HepG2 (cell line): ENCODE measurements around the gene HIPK2. TPM values are rescaled to one million over a fixed set of nuclear protein-coding genes. Genes with fewer than 3 reads are reported as not detected.

Experiments
- BCL6 ChIP-seq: IDR thresholded peaks from 2 replicates; pipeline ENCODE4 v1.6.1; 2016; ENCODE audit warnings: missing genetic modification reagents, missing compliant biosample characterization
- FOXM1 ChIP-seq: sonication (generic); formaldehyde crosslinking; IDR thresholded peaks from 2 replicates; pipeline ENCODE4 v1.5.0; 2020; ENCODE audit warnings: missing genetic modification reagents
- GTF2F1 ChIP-seq: fragments of 150-350 bp; IDR thresholded peaks from 2 replicates; pipeline ENCODE4 v1.6.1; 2014; ENCODE audit warnings: low read length
- ISX ChIP-seq: sonication (generic); formaldehyde crosslinking; conservative IDR thresholded peaks from 2 replicates; pipeline ENCODE4 v1.5.0; 2020; ENCODE audit warnings: missing genetic modification reagents
- JUN ChIP-seq: sonication (generic); formaldehyde crosslinking; IDR thresholded peaks from 2 replicates; pipeline ENCODE4 v1.4.0; 2020; ENCODE audit warnings: mild to moderate bottlenecking, missing genetic modification reagents
- MXD4 ChIP-seq: IDR thresholded peaks from 2 replicates; pipeline ENCODE4 v1.6.1; 2016; ENCODE audit warnings: mild to moderate bottlenecking, missing biosample characterization, missing genetic modification reagents
- NONO ChIP-seq, 2 experiments: fragments of 450-650 bp in 1 of 2; sonication (generic) in 1 of 2; formaldehyde crosslinking in 1 of 2; IDR thresholded peaks in 1 of 2; conservative IDR thresholded peaks in 1 of 2; 2 replicates each; pipeline versions ENCODE4 v1.6.1 to v1.8.0; 2017 to 2022; ENCODE audit warnings: mild to moderate bottlenecking in 1 of 2, missing genetic modification reagents in 1 of 2, moderate library complexity in 1 of 2
- PHF20 ChIP-seq: sonication (generic); formaldehyde crosslinking; IDR thresholded peaks from 2 replicates; pipeline ENCODE4 v1.5.0; 2020; ENCODE audit warnings: mild to moderate bottlenecking, missing genetic modification reagents
- POLR2A ChIP-seq, 2 experiments: IDR thresholded peaks; 2 replicates each; pipeline ENCODE4 v1.6.1; 2011; ENCODE audit warnings: low read depth in 2 of 2, low read length in 2 of 2, mild to moderate bottlenecking in 1 of 2, moderate library complexity in 1 of 2; ENCODE audit not compliant: insufficient read depth in 1 of 2
- TCF12 ChIP-seq, 2 experiments: fragments of 450-650 bp in 1 of 2; sonication (generic) in 1 of 2; formaldehyde crosslinking in 1 of 2; IDR thresholded peaks; 2 replicates each; pipeline versions ENCODE4 v1.6.1 to v1.8.0; 2017 to 2022; ENCODE audit warnings: antibody characterized with exemption in 1 of 2, mild to moderate bottlenecking in 1 of 2, missing genetic modification reagents in 1 of 2, moderate library complexity in 1 of 2
- YY1 ChIP-seq: IDR thresholded peaks from 2 replicates; pipeline ENCODE4 v1.6.1; 2011; ENCODE audit warnings: low read length, low read depth, moderate library complexity, mild to moderate bottlenecking; ENCODE audit not compliant: insufficient read depth, insufficient replicate concordance
- ZNF12 ChIP-seq: sonication (generic); formaldehyde crosslinking; IDR thresholded peaks from 2 replicates; pipeline ENCODE4 v1.5.0; 2020; ENCODE audit warnings: missing genetic modification reagents
- ZNF292 ChIP-seq: sonication (generic); formaldehyde crosslinking; IDR thresholded peaks from 2 replicates; pipeline ENCODE4 v1.8.1; 2022; ENCODE audit warnings: mild to moderate bottlenecking, low read depth, missing genetic modification reagents, borderline replicate concordance
- polyA plus RNA-seq, 8 experiments: library from polyadenylated mRNA; depleted of rRNA in 3 of 8; stranded (reverse) in 7 of 8; unstranded in 1 of 8; fragments of >200 nt; fragmentation: Illumina TruSeq in 4 of 8; extraction: Trizol in 4 of 8; gene quantifications; 2 replicates each; pipeline versions ENCODE4 v1.2.1 to v1.2.3, GENCODE V29; 2011 to 2016; ENCODE audit warnings: low read depth in 4 of 8, missing spikeins in 1 of 8, mixed read lengths in 1 of 8; ENCODE audit not compliant: insufficient read depth in 1 of 8
- total RNA-seq, 5 experiments: library from RNA; depleted of rRNA; stranded (reverse); fragments of >200 nt; fragmentation: Illumina TruSeq; extraction: Trizol; gene quantifications; 2 replicates each; pipeline ENCODE4 v1.2.3, GENCODE V29; 2016; ENCODE audit warnings: low read depth in 1 of 5
- TF ChIP-seq, protein P1 (sequence below): sonication (generic); formaldehyde crosslinking; IDR thresholded peaks from 2 replicates; pipeline ENCODE4 v1.5.0; 2020; ENCODE audit warnings: missing genetic modification reagents
- TF ChIP-seq, protein P2 (sequence below): sonication (generic); formaldehyde crosslinking; IDR thresholded peaks from 2 replicates; pipeline ENCODE4 v1.4.0; 2020; ENCODE audit warnings: missing genetic modification reagents, mild to moderate bottlenecking, borderline replicate concordance
- TF ChIP-seq, protein P3 (sequence below): IDR thresholded peaks from 2 replicates; pipeline ENCODE4 v1.6.1; 2016; ENCODE audit warnings: mild to moderate bottlenecking, missing biosample characterization, missing genetic modification reagents
- TF ChIP-seq, protein P4 (sequence below): sonication (generic); formaldehyde crosslinking; IDR thresholded peaks from 2 replicates; pipeline ENCODE4 v1.9.0; 2021; ENCODE audit warnings: missing genetic modification reagents, mild to moderate bottlenecking, borderline replicate concordance
- TF ChIP-seq, protein P5 (sequence below): sonication (generic); formaldehyde crosslinking; IDR thresholded peaks from 2 replicates; pipeline ENCODE4 v1.8.1; 2023; ENCODE audit warnings: mild to moderate bottlenecking, inconsistent platforms, moderate library complexity, missing genetic modification reagents, borderline replicate concordance

The HIPK2 gene
- total and polyA plus RNA-seq, 2 of the 13 experiments (the other 11 are each of a cell fraction or from before 2014, with no cell fraction given), result 14.4 to 20.2 TPM

DNA sequence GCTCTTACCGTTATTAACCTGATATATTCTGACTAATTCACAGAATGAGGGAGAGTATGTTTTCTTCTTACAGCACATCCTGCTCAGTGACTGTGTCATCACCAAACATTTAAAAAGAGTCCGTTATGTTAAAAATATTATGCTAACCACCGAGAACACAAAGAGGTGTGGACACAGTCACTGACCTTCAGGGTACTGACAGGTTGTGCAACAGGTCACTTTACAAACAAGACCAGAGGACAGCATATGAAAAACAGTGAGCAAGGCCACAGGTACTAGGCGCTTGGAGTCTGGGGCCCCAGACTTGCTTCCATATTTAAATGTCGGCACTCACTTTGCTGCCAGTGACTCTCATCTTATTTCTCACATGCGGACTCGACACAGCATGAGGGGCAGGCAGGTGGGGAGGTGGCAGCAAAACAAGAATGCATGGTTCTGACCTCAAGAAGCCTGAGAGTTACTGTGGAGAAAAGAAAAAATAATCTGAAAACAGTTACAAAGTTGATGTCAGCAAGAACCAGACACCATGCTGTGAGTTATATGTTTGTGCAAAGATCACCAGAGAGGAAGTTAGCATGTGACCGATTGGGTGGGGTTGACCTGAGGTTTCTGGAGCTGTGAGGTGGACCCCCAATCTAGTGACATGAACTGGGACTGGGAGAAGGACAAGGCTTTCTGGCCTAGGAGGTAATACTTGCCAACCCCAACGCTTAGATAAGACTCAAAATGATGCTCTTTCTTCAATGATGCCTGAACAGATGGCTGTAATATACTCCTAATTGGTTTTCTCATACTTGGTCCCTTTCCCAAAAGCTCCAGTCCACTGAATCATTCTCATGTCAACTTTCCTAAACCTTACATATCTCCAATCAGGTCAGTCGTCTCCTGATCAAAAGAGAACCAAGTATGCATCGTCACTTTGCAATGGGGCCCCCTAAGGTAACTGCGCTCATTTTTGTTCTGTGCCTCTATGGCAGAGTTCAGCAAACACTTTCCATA lies 102.4 kb downstream of the HIPK2 start (continued):
- TF ChIP-seq GTF2F1, result no peak
- no peak for TF ChIP-seq PHF20
- TF ChIP-seq, protein P1, sequence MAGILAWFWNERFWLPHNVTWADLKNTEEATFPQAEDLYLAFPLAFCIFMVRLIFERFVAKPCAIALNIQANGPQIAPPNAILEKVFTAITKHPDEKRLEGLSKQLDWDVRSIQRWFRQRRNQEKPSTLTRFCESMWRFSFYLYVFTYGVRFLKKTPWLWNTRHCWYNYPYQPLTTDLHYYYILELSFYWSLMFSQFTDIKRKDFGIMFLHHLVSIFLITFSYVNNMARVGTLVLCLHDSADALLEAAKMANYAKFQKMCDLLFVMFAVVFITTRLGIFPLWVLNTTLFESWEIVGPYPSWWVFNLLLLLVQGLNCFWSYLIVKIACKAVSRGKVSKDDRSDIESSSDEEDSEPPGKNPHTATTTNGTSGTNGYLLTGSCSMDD (CRISPR knock-in tag), result no peak
- TF ChIP-seq TCF12 (IDR thresholded peaks at IDR 0.05), result no peak
- no peak; the same call in 1 of the 2 replicates for TF ChIP-seq TCF12 (CRISPR knock-in tag; IDR thresholded peaks at IDR 0.05)
- peak; percentile 76 for TF ChIP-seq YY1
- peak; percentile 90; the same call in 1 of the 2 replicates for TF ChIP-seq ZNF292 (CRISPR knock-in tag)
- TF ChIP-seq, protein P2, sequence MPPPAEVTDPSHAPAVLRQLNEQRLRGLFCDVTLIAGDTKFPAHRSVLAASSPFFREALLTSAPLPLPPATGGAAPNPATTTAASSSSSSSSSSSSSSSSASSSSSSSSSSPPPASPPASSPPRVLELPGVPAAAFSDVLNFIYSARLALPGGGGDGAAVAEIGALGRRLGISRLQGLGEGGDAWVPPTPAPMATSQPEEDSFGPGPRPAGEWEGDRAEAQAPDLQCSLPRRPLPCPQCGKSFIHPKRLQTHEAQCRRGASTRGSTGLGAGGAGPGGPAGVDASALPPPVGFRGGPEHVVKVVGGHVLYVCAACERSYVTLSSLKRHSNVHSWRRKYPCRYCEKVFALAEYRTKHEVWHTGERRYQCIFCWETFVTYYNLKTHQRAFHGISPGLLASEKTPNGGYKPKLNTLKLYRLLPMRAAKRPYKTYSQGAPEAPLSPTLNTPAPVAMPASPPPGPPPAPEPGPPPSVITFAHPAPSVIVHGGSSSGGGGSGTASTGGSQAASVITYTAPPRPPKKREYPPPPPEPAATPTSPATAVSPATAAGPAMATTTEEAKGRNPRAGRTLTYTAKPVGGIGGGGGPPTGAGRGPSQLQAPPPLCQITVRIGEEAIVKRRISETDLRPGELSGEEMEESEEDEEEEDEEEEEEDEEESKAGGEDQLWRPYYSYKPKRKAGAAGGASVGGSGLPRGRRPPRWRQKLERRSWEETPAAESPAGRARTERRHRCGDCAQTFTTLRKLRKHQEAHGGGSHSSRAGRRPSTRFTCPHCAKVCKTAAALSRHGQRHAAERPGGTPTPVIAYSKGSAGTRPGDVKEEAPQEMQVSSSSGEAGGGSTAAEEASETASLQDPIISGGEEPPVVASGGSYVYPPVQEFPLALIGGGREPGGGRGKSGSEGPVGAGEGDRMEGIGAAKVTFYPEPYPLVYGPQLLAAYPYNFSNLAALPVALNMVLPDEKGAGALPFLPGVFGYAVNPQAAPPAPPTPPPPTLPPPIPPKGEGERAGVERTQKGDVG (CRISPR knock-in tag), result peak; percentile 93; the same call in 1 of the 2 replicates
- TF ChIP-seq NONO (IDR thresholded peaks at IDR 0.05), result no peak
- peak; percentile 87 for TF ChIP-seq NONO (CRISPR knock-in tag; conservative IDR thresholded peaks at IDR 0.05)
- no peak for TF ChIP-seq ISX (CRISPR knock-in tag)
- peak; percentile 67; the same call in 1 of the 2 replicates for TF ChIP-seq ZNF12 (CRISPR knock-in tag)
- TF ChIP-seq, protein P3, sequence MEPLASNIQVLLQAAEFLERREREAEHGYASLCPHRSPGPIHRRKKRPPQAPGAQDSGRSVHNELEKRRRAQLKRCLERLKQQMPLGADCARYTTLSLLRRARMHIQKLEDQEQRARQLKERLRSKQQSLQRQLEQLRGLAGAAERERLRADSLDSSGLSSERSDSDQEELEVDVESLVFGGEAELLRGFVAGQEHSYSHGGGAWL (CRISPR knock-in tag), result no peak
- TF ChIP-seq, protein P4, sequence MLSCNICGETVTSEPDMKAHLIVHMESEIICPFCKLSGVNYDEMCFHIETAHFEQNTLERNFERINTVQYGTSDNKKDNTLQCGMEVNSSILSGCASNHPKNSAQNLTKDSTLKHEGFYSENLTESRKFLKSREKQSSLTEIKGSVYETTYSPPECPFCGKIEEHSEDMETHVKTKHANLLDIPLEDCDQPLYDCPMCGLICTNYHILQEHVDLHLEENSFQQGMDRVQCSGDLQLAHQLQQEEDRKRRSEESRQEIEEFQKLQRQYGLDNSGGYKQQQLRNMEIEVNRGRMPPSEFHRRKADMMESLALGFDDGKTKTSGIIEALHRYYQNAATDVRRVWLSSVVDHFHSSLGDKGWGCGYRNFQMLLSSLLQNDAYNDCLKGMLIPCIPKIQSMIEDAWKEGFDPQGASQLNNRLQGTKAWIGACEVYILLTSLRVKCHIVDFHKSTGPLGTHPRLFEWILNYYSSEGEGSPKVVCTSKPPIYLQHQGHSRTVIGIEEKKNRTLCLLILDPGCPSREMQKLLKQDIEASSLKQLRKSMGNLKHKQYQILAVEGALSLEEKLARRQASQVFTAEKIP (CRISPR knock-in tag), result no peak
- no peak for TF ChIP-seq POLR2A (IDR thresholded peaks at IDR 0.05; ENCODE audit: insufficient read depth in 1 of 2, low read depth in 2 of 2, low read length in 2 of 2)
- TF ChIP-seq JUN (CRISPR knock-in tag), result no peak
- TF ChIP-seq, protein P5, sequence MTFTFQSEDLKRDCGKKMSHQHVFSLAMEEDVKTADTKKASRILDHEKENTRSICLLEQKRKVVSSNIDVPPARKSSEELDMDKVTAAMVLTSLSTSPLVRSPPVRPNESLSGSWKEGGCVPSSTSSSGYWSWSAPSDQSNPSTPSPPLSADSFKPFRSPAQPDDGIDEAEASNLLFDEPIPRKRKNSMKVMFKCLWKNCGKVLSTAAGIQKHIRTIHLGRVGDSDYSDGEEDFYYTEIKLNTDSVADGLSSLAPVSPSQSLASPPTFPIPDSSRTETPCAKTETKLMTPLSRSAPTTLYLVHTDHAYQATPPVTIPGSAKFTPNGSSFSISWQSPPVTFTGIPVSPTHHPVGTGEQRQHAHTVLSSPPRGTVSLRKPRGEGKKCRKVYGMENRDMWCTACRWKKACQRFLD (CRISPR knock-in tag), result no peak
- TF ChIP-seq MXD4, result peak; percentile 57; the same call in 1 of the 2 replicates
- no peak for TF ChIP-seq FOXM1 (CRISPR knock-in tag)
- peak; percentile 83 for TF ChIP-seq BCL6 (CRISPR knock-in tag)
